H1 (cell line): ENCODE data around the gene CDADC1. TPM values are rescaled to one million over a fixed set of nuclear protein-coding genes. Genes with fewer than 3 reads are reported as not detected.

ENCODE experiments used
- CTCF ChIA-PET: fragments of 300-600 bp; sonication (Branson Sonifier 250); formaldehyde crosslinking; loops from one replicate; lab custom pipeline; 2021; ENCODE audit not compliant: partially characterized antibody; lab: Charles Lee
- POLR2A ChIA-PET: fragments of 300-600 bp; sonication (Branson Sonifier 250); formaldehyde crosslinking; loops from one replicate; lab custom pipeline; 2021; ENCODE audit warnings: inconsistent platforms; ENCODE audit not compliant: partially characterized antibody; lab: Charles Lee
- DNase-seq, 2 experiments: peaks; one replicate each; pipeline versions ENCODE4 v3.0.0 to v3.0.0-alpha.2; 2010 to 2022; ENCODE audit warnings: low spot score in 2 of 2, low read depth in 1 of 2, mixed read lengths in 1 of 2
- FAIRE-seq: peaks from 2 replicates; lab custom pipeline; 2011; peaks lifted over from hg19 to GRCh38; lab: Jason Lieb, UNC
- H2AFZ ChIP-seq: 2 replicates; pipeline ENCODE4 v1.8.1; 2012; ENCODE audit warnings: low read length, inconsistent platforms
- H2AK5ac ChIP-seq: 2 replicates; pipeline ENCODE4 v1.6.1; 2013; ENCODE audit warnings: low read depth, low read length
- H2BK120ac ChIP-seq: replicated peaks from 2 replicates; pipeline ENCODE3; 2013; ENCODE audit warnings: low read depth, low read length, inconsistent platforms
- H2BK12ac ChIP-seq: 2 replicates; pipeline ENCODE4 v1.6.1; 2013; ENCODE audit warnings: low read depth, low read length
- H2BK15ac ChIP-seq: 2 replicates; pipeline ENCODE4 v1.6.1; 2013; ENCODE audit warnings: low read length
- H2BK20ac ChIP-seq: 2 replicates; pipeline ENCODE4 v1.6.1; 2013; ENCODE audit warnings: low read length
- H2BK5ac ChIP-seq: 2 replicates; pipeline ENCODE4 v1.6.1; 2013; ENCODE audit warnings: low read depth, low read length
- H3K14ac ChIP-seq: 2 replicates; pipeline ENCODE4 v1.6.1; 2013; ENCODE audit warnings: inconsistent platforms; ENCODE audit not compliant: insufficient read length
- H3K18ac ChIP-seq: 2 replicates; pipeline ENCODE4 v1.6.1; 2013; ENCODE audit warnings: low read length; ENCODE audit errors: extremely low read depth
- H3K23ac ChIP-seq: 2 replicates; pipeline ENCODE4 v1.6.1; 2013; ENCODE audit warnings: inconsistent platforms; ENCODE audit not compliant: insufficient read length
- H3K23me2 ChIP-seq: 2 replicates; pipeline ENCODE4 v1.6.1; 2013; ENCODE audit warnings: low read depth, low read length
- H3K27ac ChIP-seq: 2 replicates; pipeline ENCODE4 v1.6.1; 2011; ENCODE audit warnings: low read depth, low read length, inconsistent platforms
- H3K27me3 ChIP-seq, 4 experiments: replicated peaks in 1 of 4; 1 replicate in 1 of 4; 2 replicates in 3 of 4; pipeline versions ENCODE4 v1.6.1 to v1.8.1; 2011 to 2013; ENCODE audit warnings: low read length in 3 of 4, mild to moderate bottlenecking in 3 of 4, inconsistent platforms in 2 of 4, mixed read lengths in 2 of 4, moderate library complexity in 1 of 4; ENCODE audit not compliant: control insufficient read depth in 3 of 4, insufficient read depth in 3 of 4; ENCODE audit errors: extremely low read depth in 1 of 4
- H3K36me3 ChIP-seq, 4 experiments: 2 replicates each; pipeline versions ENCODE4 v1.6.1 to v1.8.1; 2011 to 2013; ENCODE audit warnings: mild to moderate bottlenecking in 4 of 4, low read length in 3 of 4, moderate library complexity in 2 of 4, control low read depth in 1 of 4, inconsistent platforms in 1 of 4; ENCODE audit not compliant: insufficient read depth in 4 of 4, control insufficient read depth in 2 of 4
- H3K4ac ChIP-seq: replicated peaks from 2 replicates; pipeline ENCODE3; 2013; ENCODE audit warnings: low read length, low read depth, mixed read lengths, inconsistent platforms; ENCODE audit not compliant: insufficient read length
- H3K4me1 ChIP-seq, 4 experiments: replicated peaks in 1 of 4; 1 replicate in 1 of 4; 2 replicates in 3 of 4; pipeline versions ENCODE4 v1.6.1 to v1.8.1; 2011 to 2013; ENCODE audit warnings: low read length in 3 of 4, inconsistent platforms in 2 of 4, mixed read lengths in 1 of 4; ENCODE audit not compliant: insufficient read depth in 4 of 4, control insufficient read depth in 3 of 4
- H3K4me2 ChIP-seq, 2 experiments: 2 replicates each; pipeline versions ENCODE4 v1.6.1 to v1.8.1; 2011 to 2013; ENCODE audit warnings: low read depth in 2 of 2, low read length in 2 of 2, control low read depth in 1 of 2, inconsistent platforms in 1 of 2, mild to moderate bottlenecking in 1 of 2; ENCODE audit not compliant: insufficient read depth in 1 of 2
- H3K4me3 ChIP-seq, 4 experiments: fragments of 200-600, 300-600 bp in 1 of 4; sonication (generic), shearing (Covaris generic), sonication (Bioruptor Twin) in 1 of 4; 2 replicates each; pipeline versions ENCODE4 v1.5.1 to v1.8.1; 2011 to 2016; ENCODE audit warnings: low read length in 4 of 4, low read depth in 3 of 4, control low read depth in 2 of 4, inconsistent platforms in 2 of 4, mild to moderate bottlenecking in 2 of 4, mixed read lengths in 1 of 4, moderate library complexity in 1 of 4; ENCODE audit not compliant: insufficient read depth in 2 of 4; ENCODE audit errors: extremely low read depth in 1 of 4
- H3K56ac ChIP-seq: replicated peaks from 2 replicates; pipeline ENCODE3; 2013; ENCODE audit warnings: low read depth, mild to moderate bottlenecking, mixed read lengths, low read length, inconsistent platforms; ENCODE audit not compliant: insufficient read length
- H3K79me1 ChIP-seq: 2 replicates; pipeline ENCODE4 v1.6.1; 2013; ENCODE audit warnings: low read depth, low read length, control low read depth
- H3K79me2 ChIP-seq, 2 experiments: 2 replicates each; pipeline versions ENCODE4 v1.6.1 to v1.8.1; 2012 to 2013; ENCODE audit warnings: low read length in 2 of 2, mild to moderate bottlenecking in 2 of 2, inconsistent platforms in 1 of 2; ENCODE audit not compliant: insufficient read depth in 2 of 2, control insufficient read depth in 1 of 2
- H3K9ac ChIP-seq, 4 experiments: replicated peaks in 1 of 4; 1 replicate in 1 of 4; 2 replicates in 3 of 4; pipeline versions ENCODE4 v1.6.1 to v1.8.1; 2011 to 2013; ENCODE audit warnings: low read depth in 3 of 4, low read length in 3 of 4, control low read depth in 2 of 4, mild to moderate bottlenecking in 2 of 4, moderate library complexity in 2 of 4, inconsistent platforms in 1 of 4; ENCODE audit errors: extremely low read depth in 1 of 4
- H3K9me3 ChIP-seq, 2 experiments: 2 replicates each; pipeline versions ENCODE4 v1.6.1 to v1.8.1; 2012 to 2013; ENCODE audit warnings: mild to moderate bottlenecking in 2 of 2, moderate library complexity in 2 of 2, control low read depth in 1 of 2, inconsistent platforms in 1 of 2, low read depth in 1 of 2, low read length in 1 of 2, mixed read lengths in 1 of 2; ENCODE audit not compliant: insufficient read depth in 2 of 2
- H4K20me1 ChIP-seq, 2 experiments: replicated peaks in 1 of 2; 2 replicates each; pipeline versions ENCODE3 to v1.8.1; 2011 to 2013; ENCODE audit warnings: inconsistent platforms in 2 of 2, low read length in 2 of 2, mild to moderate bottlenecking in 1 of 2; ENCODE audit not compliant: insufficient read depth in 2 of 2, control insufficient read depth in 1 of 2
- H4K5ac ChIP-seq: 2 replicates; pipeline ENCODE4 v1.6.1; 2013; ENCODE audit warnings: low read length, low read depth, mixed read lengths, inconsistent platforms; ENCODE audit not compliant: insufficient read length
- H4K8ac ChIP-seq: 2 replicates; pipeline ENCODE4 v1.8.0; 2013; ENCODE audit warnings: mild to moderate bottlenecking, moderate library complexity, low read length, inconsistent platforms; ENCODE audit not compliant: insufficient read depth; ENCODE audit errors: extremely low read depth
- H4K91ac ChIP-seq: replicated peaks from 2 replicates; pipeline ENCODE3; 2013; ENCODE audit warnings: low read length, mixed read lengths, inconsistent platforms; ENCODE audit not compliant: insufficient read length
- ATF2 ChIP-seq: IDR thresholded peaks from 2 replicates; pipeline ENCODE4 v1.6.1; 2012; ENCODE audit warnings: low read length, inconsistent platforms
- BACH1 ChIP-seq: IDR thresholded peaks from 2 replicates; pipeline ENCODE4 v1.6.1; 2012; ENCODE audit warnings: low read length, improper control_type of control experiment
- HDAC2 ChIP-seq, 2 experiments: fragments of 300-600 bp in 1 of 2; sonication (generic) in 1 of 2; IDR thresholded peaks; 2 replicates each; pipeline ENCODE4 v1.6.1; 2011 to 2012; ENCODE audit warnings: low read depth in 2 of 2, low read length in 2 of 2, mild to moderate bottlenecking in 2 of 2, moderate library complexity in 2 of 2, borderline replicate concordance in 1 of 2, inconsistent platforms in 1 of 2
- KDM1A ChIP-seq: fragments of 200-600, 300-600 bp; sonication (generic); IDR thresholded peaks from 2 replicates; pipeline ENCODE4 v1.7.1; 2016; ENCODE audit warnings: mild to moderate bottlenecking, low read length, borderline replicate concordance
- MAFK ChIP-seq: IDR thresholded peaks from 2 replicates; pipeline ENCODE4 v1.6.1; 2012; ENCODE audit warnings: low read depth, mild to moderate bottlenecking, improper control_type of control experiment, low read length
- RNF2 ChIP-seq: fragments of 200-900, 300-1000 bp; sonication (generic); IDR thresholded peaks from 2 replicates; pipeline ENCODE4 v1.7.1; 2016; ENCODE audit warnings: borderline replicate concordance, low read depth, mild to moderate bottlenecking, antibody characterized with exemption, low read length; ENCODE audit not compliant: poor library complexity, severe bottlenecking; ENCODE audit errors: missing control alignments
- SAP30 ChIP-seq: fragments of 300-600 bp; sonication (generic); IDR thresholded peaks from 2 replicates; pipeline ENCODE4 v1.7.1; 2012; ENCODE audit warnings: low read length, moderate library complexity, mild to moderate bottlenecking, inconsistent platforms; ENCODE audit not compliant: insufficient read depth, insufficient replicate concordance
- SP1 ChIP-seq: IDR thresholded peaks from 2 replicates; pipeline ENCODE4 v1.6.1; 2011; ENCODE audit warnings: low read depth, low read length
- SP2 ChIP-seq: IDR thresholded peaks from 2 replicates; pipeline ENCODE4 v1.6.1; 2012; ENCODE audit warnings: mild to moderate bottlenecking, low read length, inconsistent platforms
- TAF7 ChIP-seq: optimal IDR thresholded peaks from 2 replicates; pipeline ENCODE3; 2011; ENCODE audit warnings: low read depth, mild to moderate bottlenecking, inconsistent platforms, low read length, moderate library complexity, borderline replicate concordance
- YY1 ChIP-seq: IDR thresholded peaks from 2 replicates; pipeline ENCODE4 v1.6.1; 2011; ENCODE audit warnings: low read depth, mild to moderate bottlenecking, low read length
- WGBS, 2 experiments: shearing (Covaris generic) in 1 of 2; methylation state at CpG; one replicate each; pipeline versions ENCODE4 v1.1.6 to v1.1.7; 2013 to 2015; ENCODE audit warnings: low lambda C conversion rate in 2 of 2, mixed read lengths in 2 of 2, inconsistent platforms in 1 of 2, low coverage in 1 of 2, missing lambda C conversion rate in 1 of 2; ENCODE audit not compliant: insufficient replicate concordance in 2 of 2, insufficient coverage in 1 of 2, insufficient read length in 1 of 2; ENCODE audit errors: extremely low coverage in 1 of 2, missing lambda C conversion rate in 1 of 2; 5-methylcytosine and 5-hydroxymethylcytosine counted together
- polyA plus RNA-seq, 7 experiments: library from polyadenylated mRNA; depleted of rRNA in 3 of 7; stranded (reverse) in 5 of 7; unstranded in 2 of 7; fragments of >200 nt in 5 of 7; fragments of 200-250 nt in 2 of 7; gene quantifications; 1 replicate in 5 of 7; 2 replicates in 1 of 7; 4 replicates in 1 of 7; pipeline versions ENCODE4 v1.2.1 to v1.2.3, GENCODE V29; 2011 to 2013; ENCODE audit warnings: missing spikeins in 2 of 7, mixed read lengths in 2 of 7
- total RNA-seq: library from RNA; stranded (reverse); fragmentation: NEBNext Ultra II Directional; extraction: Animal tissue kit (Norgen Biotek cat#: 25700); gene quantifications from 2 replicates; pipeline ENCODE4 v1.2.1, GENCODE V29; 2021

Gene CDADC1
- total and polyA plus RNA-seq, 2 of the 8 experiments (the other 6 are each of a cell fraction or from before 2014, with no cell fraction given) = 0.98 to 2.7 TPM

GRCh38 chr13:49314344-49314882, 66.7 kb downstream of the CDADC1 start:
- no peak overlapping the region for H3K4ac ChIP-seq
- no peak overlapping the region for H3K56ac ChIP-seq
- no peak overlapping the region for H2BK20ac ChIP-seq
- H3K9me3 ChIP-seq = no peaks in the 10 kb centered on the region
- H4K8ac ChIP-seq = no peak overlapping the region
- no peaks in the 10 kb centered on the region for H3K23me2 ChIP-seq
- no peak overlapping the region for H3K4me3 ChIP-seq
- no peak overlapping the region for H3K18ac ChIP-seq
- H2BK12ac ChIP-seq = 0 out of 2 replicates have a peak overlapping the region, but pooled peaks have one; percentile 10
- no peak overlapping the region for H3K4me2 ChIP-seq
- H2BK5ac ChIP-seq = no peak overlapping the region
- H3K79me1 ChIP-seq = no peaks in the 10 kb centered on the region
- WGBS, 2 experiments = 89% methylated on average over 6 of the region's 6 CpGs; no CpG with 5 or more reads in 1 of the 2 experiments
- TF ChIP-seq SP2 (no peak), TAF7 (no peak), HDAC2 (IDR thresholded peaks at IDR 0.05; ENCODE audit: borderline replicate concordance in 1 of 2, low read depth in 2 of 2, low read length in 2 of 2) (no peak), SAP30 (no peak), RNF2 (no peak), KDM1A (no peak), YY1 (no peak), ATF2 (no peak), BACH1 (no peak), MAFK (no peak), SP1 (no peak)
- H3K4me1 ChIP-seq = no peaks in the 10 kb centered on the region
- FAIRE-seq (no peak), DNase-seq (no peak)
- ChIA-PET POLR2A (interaction anchor here (1.0 kb wide), 1 partner anchor 126 kb away, joined by 3 read pairs; no protein-coding TSS in a partner anchor), CTCF (interaction anchor here (0.7 to 1.8 kb wide), 6 partner anchors 8 to 233 kb away, joined by 3 to 5 read pairs (median 4); no protein-coding TSS in a partner anchor)
- H2AK5ac ChIP-seq = no peak overlapping the region
- no peak overlapping the region for H3K14ac ChIP-seq
- no peaks in the 10 kb centered on the region for H3K27me3 ChIP-seq
- no peaks in the 10 kb centered on the region for H4K20me1 ChIP-seq
- H2BK15ac ChIP-seq = no peak overlapping the region
- no peak overlapping the region for H4K91ac ChIP-seq
- H2AFZ ChIP-seq = no peak overlapping the region
- no peak overlapping the region for H3K9ac ChIP-seq
- H3K23ac ChIP-seq = no peak overlapping the region
- no peaks in the 10 kb centered on the region for H3K36me3 ChIP-seq
- no peak overlapping the region for H4K5ac ChIP-seq
- no peaks in the 10 kb centered on the region for H3K79me2 ChIP-seq
- no peak overlapping the region for H2BK120ac ChIP-seq
- H3K27ac ChIP-seq = no peak overlapping the region
